Effector CD4-positive, alpha-beta T cell (primary cell): Measurements from ENCODE around the gene C16orf90. TPM values are rescaled to one million over a fixed set of nuclear protein-coding genes. Genes with fewer than 3 reads are reported as not detected.
"Not testable (repeated sequence)": the region's sequence is repeated elsewhere in the genome, so short reads cannot be mapped to it uniquely, and the experiment has no call there.

ENCODE experiments used
- DNase-seq: peaks from one replicate; pipeline ENCODE4 v3.0.0-alpha.2; 2020
- total RNA-seq: gene quantifications from one replicate; lab custom pipeline; 2026; lab: John Stamatoyannopoulos, UW

C16orf90 gene, protein sequence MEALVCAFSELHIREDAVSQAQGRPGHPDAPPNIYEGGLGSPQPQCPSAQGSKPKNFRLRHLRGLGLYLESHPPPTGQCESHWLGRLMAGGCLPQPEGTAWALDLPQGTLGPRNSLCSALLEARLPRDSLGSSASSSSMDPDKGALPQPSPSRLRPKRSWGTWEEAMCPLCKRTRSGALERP
- total RNA-seq = not detected

DNA sequence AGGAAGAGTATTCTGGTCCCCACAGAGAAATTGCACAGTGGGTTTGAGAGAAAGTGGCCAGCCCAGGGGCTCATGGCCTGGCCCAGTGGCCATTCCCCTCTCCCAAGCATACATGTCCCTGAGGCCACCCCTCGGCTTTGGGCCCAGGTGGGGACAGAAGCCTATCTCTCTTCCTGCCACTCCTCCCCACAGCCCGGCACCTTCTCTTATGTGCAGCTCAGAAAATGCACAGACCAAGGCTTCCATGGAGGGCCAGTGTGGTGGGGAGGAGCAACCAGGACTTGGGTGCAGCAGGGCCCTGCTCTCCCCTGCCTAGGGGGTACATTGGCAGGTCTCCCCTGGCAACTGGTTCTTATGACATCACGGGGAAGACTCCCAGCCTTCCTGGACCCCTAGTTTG lies at the start of gene C16orf90:
TSS of gene C16orf90 (minus strand) at position 314 of the 400 bp plus-strand sequence. CDS start at position 246, 68 bp downstream.
- DNase-seq = no peak

DNA sequence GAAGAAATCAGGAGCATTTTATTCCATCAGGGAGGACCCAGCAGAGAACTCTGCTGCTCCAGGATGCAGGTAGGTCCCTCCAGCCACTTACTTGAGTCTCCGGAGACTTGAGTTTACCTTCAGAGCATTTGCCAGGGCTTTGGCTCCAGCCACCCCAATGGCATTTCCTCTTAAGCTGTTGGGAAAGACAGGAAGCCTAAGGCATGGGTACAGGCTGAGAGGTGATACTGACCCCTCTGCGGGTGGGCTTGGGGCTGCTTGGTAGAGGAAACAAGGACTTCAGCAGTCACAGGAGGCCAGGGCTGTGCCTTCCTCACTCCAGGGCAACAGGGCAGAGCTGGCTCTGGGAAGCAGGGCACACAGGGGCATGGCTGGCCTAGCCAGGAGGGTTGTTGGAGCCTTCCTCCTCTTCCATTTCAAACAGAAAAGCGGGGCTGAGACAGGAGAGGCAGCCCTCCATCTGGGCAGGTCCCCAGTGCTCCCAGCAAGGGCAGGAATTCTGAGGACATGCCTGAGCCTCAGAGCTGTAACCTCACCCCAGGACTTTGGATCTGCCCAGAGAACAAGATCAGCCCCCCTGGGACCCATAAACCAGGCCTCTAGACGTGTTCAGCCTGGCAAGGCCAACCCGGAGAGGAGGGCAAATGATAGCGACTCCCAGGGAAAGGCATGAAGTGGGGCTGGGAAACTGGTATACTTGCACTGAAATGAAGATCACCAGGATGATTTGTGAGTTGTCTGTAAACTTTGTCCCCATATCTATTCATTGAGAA lies 47.5 kb upstream of the C16orf90 start:
- no peak for DNase-seq

DNA sequence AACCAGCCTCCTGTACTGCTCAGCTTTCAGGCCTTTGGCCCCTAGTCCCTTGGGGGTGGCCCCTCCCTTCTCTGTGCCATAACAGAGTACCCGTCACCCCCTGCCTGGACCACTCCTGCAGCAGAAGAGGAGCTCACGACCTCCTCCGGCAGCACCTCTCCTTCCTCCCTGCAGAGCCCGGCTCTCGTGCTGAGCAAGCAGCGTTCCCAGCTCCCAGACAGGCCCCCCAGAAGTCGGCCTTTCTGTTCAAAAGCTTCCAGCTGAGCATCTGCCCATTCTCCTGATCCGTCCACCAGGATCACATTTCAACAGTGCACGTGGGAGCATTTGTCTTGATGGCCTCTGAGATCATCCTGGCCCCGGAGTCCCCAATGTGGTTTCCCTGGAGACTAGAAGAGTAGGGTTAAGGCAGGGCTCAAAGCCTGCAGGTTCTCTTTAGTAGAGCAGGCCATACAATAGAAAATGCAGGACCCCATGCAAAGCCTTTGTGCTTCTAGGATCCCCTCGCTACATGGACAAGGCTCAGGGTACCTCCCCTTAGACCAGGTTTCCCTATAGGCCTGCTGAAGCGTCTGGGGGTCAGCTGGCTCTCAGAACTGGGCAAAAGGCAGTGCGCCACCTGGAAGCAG lies 46.4 kb upstream of the C16orf90 start:
- DNase-seq = no peak

DNA sequence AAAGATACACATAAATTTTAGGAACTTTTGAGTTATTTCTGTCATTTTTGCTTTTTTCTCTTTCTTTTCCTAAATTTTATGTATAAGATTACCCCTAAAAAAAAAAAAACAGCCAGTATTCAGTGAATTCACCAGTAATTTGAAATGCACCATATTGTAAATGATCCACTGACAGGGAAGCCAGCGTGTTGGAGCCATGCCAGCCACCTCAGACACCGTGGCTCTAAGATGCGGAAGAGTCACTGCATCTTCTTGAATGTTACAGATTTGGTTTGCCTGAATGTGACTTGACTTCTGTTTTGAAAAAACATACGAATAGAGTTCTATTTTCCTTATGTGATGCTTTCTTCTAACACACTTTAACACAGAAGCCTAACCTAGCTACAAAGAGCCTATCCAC lies 42.9 kb upstream of the C16orf90 start:
- DNase-seq = no peak

DNA sequence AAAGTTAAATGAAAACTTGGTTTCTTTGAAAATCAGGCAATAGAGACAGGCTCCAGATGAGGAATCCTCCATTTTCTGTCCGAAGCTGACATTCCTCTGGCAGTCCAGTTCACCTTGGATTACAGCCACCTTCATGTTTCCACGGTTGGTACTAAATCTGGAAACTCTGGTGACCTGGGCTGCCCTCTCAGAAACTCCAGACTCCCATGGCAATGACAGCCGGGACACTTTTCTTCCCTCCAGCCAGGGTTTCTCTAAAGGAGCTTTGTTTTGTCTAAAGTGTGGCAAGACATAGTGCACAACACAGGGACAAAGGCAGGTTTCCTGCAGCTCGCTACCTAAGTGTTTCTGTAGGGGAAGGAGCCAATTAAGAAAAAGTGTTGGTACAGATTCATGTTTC lies 41.6 kb upstream of the C16orf90 start:
- DNase-seq = no peak

DNA sequence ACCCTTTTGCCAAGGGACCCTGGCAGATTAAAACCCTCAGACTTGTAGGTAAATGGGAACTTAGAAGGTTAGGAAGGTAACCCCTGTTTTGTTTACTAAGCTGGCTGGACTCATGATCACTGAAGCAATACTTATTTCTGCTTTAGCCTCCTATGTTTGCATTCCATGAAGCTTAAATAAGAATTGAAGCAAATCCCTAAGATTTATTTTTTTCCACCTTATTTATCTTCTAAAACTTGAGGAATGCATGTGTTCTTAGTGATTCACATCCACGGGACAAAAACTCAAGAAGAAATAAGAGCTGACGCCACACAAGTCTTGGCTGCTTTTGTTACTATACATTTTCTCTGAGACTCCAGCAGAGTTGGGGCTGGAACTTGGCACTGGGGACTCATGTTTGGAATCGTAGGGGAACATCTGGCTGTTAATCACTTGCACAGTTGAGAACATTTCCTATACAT lies 41.0 kb upstream of the C16orf90 start:
- no peak for DNase-seq

DNA sequence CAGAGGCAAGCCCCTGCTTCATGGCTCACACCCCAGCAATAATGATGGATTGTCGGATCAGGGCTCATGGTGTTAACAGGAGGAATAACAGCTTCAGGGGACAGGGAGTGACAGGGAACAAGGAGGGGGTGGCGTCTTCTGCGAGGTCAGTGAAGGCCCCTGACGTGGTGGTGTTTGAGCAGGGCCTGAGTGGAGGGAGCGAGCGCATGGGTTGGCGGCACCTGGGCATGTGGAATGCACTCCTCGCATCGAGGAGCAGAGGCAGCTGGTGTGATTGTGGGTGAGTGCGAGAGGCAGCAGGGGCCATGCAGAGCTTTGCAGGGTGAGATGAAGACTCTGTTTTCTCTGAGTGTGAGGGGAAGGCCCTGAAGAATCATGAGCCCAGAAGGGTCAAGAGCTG lies 38.8 kb upstream of the C16orf90 start:
- no peak for DNase-seq

DNA sequence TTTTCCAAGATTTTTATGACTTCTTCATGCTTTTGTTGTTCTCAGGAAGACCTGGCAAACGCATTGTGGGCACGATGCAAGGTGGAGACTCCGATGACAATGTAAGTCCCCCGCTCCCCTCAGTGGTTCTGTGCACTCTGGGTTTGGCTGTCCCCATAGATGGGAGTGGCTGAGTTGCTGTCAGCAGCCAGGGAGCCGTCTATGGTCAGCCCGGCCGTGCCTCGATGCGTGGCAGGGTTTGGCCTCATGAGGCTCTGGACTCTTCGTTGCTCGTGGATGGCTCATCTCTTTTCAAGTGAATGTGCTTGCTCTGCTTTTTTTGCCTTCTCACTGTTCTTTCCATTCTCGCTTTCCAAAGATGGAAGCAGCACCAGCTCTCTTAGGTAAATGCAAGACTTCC lies 37.5 kb upstream of the C16orf90 start:
- DNase-seq = no peak

DNA sequence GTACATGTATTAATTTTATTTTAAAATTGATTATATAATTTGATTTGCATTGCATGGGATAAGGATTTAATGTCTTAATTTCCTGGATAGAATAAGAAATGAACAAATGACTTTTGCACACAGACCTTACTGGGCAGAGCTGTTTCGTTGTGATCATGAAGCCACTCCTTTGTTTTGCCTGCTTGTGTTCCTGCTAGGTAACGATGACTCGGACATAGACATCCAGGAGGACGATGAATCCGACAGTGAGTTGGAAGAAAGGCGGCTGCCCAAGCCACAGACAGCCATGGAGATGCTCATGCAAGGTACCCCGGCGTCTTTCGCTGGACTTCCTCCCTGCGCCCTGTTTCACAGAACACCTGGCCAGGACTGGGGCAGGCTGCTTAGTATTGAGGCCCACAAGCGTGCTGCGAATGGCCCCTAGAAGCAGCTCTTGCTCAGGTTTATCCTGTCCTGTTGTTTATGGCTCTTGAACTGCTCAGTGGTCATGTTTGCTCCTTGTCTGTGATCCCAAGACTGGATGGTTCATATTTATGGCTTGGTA lies 35.2 kb upstream of the C16orf90 start:
- no peak for DNase-seq

DNA sequence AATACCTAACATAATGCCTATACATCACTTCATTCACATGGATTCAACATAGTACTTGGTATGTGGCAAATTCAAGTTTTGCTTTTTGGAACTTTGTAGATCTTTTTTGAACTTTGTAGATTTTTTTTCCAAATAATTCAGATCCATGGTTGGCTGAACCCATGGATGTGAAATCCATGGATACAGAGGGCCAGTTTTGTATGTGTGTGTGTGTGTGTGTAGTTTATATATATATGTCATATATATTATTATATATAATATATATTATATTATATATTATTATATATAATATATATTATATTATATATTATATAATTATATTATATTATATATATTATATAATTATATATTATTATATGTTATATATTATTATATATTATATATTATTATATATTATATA lies 33.9 kb upstream of the C16orf90 start:
- no peak for DNase-seq

DNA sequence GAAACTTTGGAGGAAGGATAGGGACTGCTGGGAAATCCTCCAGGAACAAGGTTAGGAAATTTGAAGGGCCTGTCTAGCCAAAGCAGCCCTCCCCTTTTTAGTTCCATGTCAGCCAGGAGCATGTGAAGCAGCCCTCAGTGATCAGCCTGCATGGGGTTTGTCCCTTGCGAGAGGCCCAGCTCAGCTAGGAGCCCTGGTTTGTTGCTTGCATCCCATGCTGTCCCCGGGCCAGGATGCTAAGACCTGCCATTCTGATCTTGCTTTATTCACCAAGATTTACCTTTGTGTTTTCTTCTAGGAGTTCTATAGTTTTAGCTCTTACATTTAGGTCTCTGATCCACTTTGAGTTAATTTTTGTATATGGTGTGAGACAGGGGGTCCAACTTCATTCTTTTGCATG lies 33.1 kb upstream of the C16orf90 start:
- no peak for DNase-seq

DNA sequence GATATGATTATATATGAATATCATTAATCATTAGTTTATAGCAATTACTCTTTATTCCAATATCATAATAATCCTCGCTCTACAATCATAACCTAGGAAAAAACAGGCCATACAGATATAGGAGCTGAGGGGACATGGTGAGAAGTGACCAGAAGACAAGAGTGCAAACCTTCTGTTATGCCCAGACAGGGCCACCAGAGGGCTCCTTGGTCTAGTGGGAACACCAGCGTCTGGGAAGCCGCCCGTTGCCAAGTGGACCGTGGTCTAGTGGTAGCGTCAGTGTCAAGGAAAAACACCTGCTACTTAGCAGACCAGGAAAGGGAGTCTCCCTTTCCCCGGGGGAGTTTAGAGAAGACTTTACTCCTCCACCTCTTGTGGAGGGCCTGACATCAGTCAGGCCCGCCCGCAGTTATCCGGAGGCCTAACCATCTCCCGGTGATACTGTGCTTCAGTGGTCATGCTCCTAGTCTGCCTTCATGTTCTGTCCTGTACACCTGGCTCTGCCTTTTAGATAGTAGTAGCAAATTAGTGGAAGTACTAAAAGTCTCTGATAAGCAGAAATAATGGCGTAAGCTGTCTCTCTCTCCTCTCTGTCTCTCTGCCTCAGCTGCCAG lies 32.0 kb upstream of the C16orf90 start:
- DNase-seq = not testable (repeated sequence)

DNA sequence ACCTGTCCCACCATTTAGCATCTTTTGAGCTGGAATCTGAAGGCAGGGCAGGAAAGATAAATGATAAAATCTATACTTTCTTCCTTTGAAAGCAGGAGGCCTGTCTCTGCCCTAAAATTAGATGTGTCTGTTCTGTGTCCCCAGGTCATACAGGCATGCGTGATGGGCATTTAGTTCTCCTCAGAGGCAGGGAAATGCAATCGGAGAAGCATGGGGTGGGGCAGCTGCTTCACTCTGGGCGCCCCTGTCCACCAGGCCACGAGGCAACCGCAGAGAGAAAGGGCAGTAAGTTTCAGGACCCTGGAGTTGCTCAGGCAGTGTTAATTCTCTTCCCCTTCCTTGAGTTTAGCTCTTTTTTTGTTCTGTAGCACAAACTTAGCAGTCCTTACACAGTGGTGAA lies 30.7 kb upstream of the C16orf90 start:
- no peak for DNase-seq

DNA sequence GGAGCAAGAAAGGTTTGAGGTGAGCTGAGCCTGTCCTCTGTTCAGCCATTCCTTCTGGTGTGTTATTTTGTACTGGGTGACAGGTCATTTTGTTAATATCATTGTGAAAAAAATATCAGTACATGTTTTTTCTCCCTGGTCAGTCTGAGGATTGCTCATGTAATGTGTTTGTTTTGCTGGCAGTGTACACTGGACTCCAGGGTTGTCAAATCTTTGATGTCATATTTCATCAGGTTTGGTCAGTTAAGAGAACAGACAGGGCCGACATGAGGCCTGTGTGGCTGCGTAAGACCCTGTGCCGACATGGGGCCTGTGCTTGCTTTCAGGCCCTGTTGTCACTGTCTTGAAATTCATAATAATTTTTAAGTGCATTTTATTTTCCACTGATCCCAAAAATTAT lies 28.0 kb upstream of the C16orf90 start:
- no peak for DNase-seq

DNA sequence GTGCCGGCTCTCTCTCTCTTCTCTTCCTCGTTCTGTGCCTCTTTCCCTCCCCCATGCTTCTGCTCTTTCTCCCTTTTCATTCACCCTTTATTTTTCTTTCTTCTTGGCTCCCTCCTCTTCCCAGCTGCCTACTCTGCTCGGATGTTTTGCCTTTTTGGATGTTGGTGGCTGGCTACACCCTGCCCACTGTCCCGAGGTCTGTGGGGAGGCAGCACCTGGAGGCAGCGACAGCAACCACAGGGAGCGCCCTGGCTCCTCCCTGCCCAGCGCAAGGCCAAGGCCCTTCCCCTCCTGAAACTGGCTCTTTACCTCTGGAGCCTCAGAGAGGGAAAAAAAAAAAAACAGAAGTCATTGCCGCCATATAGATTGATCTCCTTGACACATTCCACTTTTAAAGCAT lies 25.6 kb upstream of the C16orf90 start:
- no peak for DNase-seq

DNA sequence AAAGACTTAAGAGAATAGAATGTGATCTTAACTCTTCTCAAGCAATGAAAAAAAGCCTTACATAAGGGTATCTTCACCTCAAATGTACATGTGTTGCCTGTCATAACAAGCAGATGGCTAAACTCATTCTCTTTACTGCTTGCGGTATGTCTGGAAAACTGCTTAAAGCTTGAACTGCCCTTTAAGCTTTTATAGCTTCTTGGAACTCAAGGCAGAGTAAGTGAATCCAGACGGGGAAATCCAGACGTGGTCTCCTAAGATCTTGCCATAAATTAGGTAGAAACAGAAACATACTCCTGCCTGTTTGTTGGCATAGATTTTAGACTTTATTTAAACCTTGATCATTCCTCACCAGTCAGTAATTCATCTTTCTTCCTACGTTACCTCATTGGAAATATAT lies 25.1 kb upstream of the C16orf90 start:
- no peak for DNase-seq

DNA sequence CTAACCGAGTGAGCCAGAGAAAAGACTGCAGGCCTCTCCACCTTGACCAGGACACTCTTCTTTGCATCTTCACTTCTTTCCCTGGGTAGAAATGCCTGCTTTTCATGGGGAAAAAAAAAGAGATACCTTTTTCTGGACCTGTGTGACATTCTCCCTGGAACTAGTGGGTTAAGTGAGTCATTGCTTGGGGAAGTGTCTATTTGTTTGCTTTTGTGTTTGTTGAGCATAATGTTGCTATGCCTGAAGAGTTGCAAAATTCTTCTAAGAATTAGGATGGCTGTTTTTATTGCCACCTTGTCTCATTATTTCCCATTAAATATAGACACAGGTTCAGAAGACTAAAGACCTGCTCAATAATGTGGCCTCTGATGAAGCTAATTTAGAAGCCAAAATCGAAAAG lies 24.3 kb upstream of the C16orf90 start:
- DNase-seq = no peak

DNA sequence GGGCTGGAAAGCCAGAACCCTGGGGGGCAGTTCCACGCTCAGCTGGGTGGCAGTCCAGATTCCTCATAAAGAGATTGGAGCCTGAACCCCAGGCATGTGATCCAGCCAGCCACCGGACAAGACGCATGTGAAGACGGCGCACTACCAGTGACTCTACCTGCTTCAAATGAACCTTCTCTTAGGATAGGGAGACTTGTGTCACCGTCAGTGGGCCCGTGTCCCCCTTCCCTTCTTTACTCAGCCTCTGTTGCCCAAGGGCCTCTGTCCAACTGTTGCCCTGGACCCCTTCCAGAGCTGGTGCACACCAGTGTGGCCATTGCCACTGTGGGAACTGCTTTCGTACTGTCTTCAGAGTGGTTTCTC lies 23.7 kb upstream of the C16orf90 start:
- no peak for DNase-seq

DNA sequence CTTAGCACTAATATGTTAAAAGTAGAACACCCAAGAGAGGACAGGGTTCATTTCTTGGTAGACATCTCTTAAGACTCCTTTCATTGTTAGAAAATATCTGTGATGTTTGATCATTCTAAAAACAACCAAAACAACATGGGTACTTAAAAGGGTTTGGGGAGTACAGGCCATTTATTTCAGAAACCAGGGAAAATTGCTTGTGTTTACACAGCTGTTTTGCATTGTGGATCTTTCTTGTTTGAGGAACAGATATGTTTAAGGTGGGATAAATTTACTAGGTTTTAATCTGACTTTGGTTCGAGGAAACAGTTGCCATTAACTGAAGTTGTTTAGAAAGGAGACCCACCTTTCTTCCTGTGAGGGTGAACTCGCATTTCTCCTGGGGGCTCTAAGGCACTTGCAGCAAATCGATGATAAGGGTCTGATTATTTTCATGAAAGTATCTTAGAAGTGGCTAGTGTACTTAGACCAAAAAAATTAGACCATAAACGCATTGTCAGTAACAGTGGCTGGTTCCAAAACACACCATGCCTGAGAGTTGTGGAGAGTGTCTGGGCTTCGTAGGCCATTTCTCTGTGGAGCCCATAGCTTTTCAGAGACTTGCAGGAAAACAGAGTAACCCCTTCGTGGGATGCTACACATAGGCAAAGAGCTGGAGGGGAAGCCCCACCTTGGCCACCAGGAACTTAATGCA lies 23.1 kb upstream of the C16orf90 start:
- no peak for DNase-seq

DNA sequence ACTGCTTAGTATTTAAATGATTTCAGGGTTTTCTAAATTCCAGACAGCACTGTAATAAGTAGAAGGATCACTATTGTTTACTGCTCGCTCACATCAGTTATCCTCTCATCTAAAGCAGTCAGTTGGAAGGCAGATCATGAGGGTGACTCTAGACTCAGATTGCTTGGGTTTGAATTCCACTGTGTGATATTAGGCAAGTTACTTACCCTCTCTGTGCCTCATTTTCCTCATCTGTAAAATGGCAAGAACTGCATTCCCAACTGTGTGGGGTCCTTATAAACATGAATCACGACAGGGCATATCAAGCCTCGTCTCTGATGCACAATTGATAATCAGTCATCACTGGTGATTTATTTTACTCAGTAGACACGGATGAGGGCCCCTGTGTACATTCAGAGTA lies 20.6 kb upstream of the C16orf90 start:
- DNase-seq = no peak

DNA sequence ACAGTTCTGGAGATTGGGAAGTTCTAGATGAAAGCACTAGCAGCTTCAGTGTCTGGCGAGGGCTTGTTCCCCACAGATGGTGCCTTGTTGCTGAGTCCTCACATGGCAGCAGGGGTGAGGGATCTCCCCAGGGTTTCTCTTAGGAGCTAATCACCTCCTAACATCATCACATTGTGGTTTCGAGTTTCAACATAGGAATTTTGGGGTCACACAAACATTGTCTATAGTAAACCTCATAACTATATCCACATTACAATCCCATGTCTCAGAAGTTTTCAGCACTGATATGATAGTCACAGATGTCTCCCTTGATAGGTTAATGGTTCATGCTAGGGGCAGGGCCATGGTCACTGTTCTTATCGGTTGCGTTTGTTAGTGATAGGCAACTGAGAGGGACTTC lies 19.3 kb upstream of the C16orf90 start:
- DNase-seq = no peak

DNA sequence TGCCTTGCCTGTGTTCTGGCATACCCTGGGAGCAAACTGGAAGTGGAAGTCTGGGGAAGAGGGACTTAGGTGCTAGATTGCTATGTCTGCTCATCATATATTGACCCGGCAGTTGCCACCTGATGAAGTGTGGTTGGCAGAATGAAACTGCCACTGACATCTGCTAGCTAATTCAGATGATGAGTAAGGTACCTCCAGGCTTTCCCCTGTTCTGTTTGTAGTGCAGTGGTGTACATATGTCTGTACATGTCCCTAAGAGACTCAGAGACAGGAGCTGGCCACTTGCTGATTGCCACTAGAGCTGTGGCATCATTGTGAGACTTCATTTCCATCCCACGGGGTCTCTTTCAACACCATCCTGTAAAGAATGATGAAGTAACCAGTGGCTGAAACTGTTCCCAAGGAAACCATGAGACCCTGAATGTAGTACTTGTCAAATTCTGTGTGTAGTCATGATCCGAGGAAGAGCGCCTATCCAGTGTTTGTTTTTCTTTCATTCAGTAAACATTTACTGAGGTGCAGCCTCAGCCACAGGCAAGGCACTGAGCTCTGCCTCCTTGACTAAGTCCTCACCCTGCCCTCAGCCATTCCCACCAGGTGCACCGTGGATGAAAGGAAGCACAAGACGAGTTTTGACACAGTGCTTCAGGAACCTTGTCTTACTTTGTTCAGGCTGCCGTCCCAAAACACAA lies 18.7 kb upstream of the C16orf90 start:
- DNase-seq = no peak
